HG03460 (cell line): ENCODE results near the gene NLGN3.
A peak's percentile ranks its signal among the peaks of the same experiment; 100 is the strongest.

Experiments used
- ATAC-seq: cut with Tn5 transposase; IDR thresholded peaks from one replicate; pipeline ENCODE4 v1.9.1; 2021; ENCODE audit not compliant: unreplicated experiment

Gene NLGN3

GRCh38 chrX:71118032-71118984, 26.3 kb upstream of the NLGN3 start, which contains the start of gene MED12:
TSS of gene MED12 (plus strand) at chrX:71118596. CDS start at chrX:71118755, 159 bp downstream.
- peak; percentile 91 for ATAC-seq

DNA sequence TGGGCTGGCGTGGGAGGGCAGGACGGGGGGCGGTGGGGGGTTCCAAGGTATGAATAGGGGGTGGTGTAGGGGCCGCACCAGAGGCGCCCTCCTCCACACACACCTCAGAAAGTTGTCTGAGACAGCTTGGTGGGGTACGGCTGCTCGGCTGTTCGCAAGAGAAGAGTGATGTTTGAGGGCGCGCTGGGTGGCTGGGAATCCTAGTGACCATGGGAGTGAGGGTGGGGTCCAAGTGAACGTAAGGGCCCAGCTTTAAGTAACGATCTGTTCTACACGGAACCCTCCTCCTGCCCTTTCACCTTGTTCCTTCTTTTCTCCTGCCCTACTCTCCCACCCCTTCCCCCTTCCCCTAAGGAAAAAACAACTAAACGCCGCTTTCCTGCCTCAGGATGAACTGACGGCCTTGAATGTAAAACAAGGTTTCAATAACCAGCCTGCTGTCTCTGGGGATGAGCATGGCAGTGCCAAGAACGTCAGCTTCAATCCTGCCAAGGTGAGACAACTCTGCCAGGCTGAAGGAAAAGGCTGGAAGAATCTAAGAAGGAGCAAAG, 25.6 kb upstream of the NLGN3 start:
- peak; percentile 15 for ATAC-seq

- ATAC-seq = no peak
Measured at GRCh38 chrX:71128166-71128833, 16.3 kb upstream of the NLGN3 start.

GRCh38 chrX:71128915-71129765, 15.5 kb upstream of the NLGN3 start:
- no peak for ATAC-seq

DNA sequence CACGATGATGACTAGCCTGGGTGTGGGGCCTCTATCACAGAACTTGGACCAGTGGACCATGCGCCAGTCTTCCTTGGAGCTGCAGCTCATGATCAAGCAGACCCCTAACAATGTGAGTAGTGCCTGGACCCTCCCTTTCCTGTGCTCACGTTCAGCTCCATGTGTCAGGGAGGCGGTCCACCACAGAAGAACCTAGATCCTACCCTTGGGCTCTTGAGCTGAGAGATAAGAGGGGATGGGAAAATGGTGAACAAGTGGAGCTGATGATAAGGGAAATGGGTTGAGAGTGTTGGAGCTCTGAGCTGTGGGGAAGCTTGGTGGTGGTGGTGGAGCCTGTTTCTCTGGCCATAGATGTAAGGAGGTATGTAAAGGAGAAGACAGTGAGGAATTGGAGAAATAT, 13.1 kb upstream of the NLGN3 start:
- no peak for ATAC-seq

DNA sequence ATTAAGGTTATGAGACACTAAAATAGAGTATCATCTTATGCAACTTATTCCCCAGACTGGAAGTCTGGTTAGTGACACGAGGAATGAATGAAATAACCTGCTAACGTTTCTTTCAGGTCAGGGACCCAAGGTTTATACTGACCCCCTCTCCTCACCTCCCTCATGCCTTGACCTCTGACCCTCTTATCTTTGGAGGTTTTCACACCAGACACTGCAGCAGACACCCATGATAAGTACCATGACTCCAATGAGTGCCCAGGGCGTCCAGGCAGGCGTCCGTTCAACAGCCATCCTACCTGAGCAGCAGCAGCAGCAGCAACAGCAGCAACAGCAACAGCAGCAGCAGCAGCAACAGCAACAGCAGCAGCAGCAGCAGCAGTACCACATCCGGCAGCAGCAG, 4.2 kb upstream of the NLGN3 start:
- ATAC-seq = no peak

DNA sequence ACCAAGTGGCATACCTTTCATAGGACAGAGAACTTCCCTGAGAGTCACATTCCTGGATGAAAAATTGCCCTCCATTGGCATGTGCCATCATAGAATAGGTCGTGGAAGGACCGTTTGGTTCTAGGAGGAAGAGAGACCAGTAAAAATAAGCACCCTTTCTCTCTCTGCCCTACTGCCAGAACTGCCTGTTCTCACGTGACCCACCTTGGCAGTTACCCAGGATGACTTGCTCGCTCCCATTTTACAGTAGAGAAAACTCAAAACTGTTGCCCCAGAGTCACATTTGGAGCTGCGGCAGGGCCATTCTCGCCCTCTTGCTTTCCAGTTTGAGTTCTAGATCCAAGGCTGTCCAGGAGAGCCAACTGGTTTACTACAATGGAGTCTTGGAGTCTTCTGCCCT, 1.1 kb upstream of the NLGN3 start:
- no peak for ATAC-seq

- no peak for ATAC-seq
Measured at GRCh38 chrX:71147496-71148277, 3.0 kb downstream of the NLGN3 start.

DNA sequence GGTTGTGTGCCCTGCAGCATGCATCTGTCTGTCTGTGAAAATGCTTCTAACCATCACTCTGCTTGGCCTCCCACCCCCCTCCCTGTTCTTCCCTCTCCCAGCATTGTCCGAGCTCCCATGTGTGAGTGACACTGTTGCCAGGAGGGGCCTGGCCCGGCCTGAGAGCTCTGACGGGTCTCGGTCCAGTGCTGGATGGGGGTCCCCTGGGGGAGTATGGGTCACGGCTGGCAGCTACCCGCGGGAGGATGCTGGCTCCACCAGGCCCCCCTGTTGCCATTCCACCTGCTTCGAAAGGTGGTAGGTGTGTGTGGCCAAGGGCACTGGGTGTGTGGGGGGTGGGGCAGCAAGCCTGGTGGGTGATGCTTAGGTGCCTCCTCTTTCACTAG, 3.6 kb downstream of the NLGN3 start:
- ATAC-seq = no peak

GRCh38 chrX:71151366-71151765, 6.7 kb downstream of the NLGN3 start:
- no peak for ATAC-seq

- no peak for ATAC-seq
Measured at GRCh38 chrX:71154196-71154595, 9.6 kb downstream of the NLGN3 start.

GRCh38 chrX:71154641-71155040, 10.0 kb downstream of the NLGN3 start:
- no peak for ATAC-seq

- no peak for ATAC-seq
Measured at GRCh38 chrX:71158603-71159002, 14.0 kb downstream of the NLGN3 start.

DNA sequence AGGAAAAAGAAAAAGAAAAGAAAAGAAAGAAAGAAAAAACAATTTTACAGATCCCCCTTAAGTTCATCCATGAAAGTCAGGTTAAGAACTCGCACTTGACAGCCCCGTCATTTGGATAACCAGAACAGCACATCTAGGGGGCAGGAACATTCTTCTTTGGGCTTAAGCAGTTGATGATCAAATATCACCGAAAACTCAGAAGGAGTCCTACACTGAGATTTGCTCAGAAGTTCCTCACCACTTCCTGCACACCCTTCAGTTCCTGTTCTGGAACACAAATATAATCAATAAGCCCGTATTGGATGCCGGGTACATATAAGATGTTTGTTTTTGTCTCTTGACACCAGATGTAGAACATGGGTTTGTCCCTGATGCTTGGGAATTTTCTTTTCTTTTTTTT, 14.7 kb downstream of the NLGN3 start:
- ATAC-seq = no peak

DNA sequence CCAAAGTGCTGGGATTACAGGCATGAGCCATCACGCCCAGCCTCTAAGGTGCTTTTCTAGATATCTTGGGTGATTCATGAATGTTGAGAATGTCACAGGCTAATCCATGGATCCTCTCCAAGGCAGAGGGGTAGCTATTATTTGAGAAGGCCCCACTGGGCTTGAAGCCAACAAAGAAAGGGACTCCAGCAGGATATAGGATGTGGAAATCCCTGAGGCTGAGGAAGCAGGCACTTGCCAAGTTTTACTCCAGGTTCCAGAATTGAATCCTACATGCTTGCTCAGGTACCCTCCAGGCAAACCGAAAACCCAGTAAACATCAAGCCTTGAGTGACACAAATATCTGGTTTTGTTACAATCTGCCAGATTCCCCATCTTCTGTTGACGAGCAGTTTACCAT, 15.8 kb downstream of the NLGN3 start:
- ATAC-seq = no peak

GRCh38 chrX:71162981-71163380, 18.3 kb downstream of the NLGN3 start:
- ATAC-seq = no peak

DNA sequence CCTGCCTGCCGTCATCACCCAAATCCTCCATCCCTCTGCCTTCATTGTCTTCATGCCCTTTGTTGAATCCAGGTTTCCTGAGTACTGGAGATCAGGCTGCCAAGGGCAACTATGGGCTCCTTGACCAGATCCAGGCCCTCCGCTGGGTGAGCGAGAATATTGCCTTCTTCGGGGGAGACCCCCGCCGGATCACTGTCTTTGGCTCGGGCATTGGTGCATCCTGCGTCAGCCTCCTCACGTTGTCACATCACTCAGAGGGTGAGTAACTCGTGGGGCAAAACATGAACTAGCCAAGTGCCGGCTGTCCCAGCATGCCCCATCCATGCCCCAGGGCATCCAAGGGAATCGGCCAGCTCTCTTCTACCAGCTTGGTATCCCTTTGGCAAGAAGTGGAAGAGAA, 19.4 kb downstream of the NLGN3 start:
- no peak for ATAC-seq

DNA sequence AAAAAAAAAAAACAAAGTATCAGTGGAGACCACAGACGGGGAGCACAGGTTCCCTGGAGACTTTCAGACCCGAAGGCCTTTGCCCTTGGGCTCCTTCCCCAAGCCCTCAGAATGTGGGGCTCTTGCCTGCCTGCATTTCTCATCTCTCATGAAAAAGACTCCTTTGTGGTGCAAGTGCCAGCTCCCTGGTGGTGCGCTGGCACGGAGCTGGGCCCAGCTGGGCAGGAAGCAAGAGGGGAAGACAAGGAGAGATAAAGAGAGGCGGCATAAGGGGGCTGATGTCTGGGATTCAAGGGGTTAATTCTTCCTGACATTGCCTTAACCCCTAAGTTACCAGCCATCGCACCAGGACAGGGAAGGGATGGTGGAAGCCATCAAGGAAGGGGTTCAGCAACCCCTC, 21.8 kb downstream of the NLGN3 start:
- no peak for ATAC-seq

GRCh38 chrX:71167031-71167781, 22.6 kb downstream of the NLGN3 start:
- no peak for ATAC-seq

DNA sequence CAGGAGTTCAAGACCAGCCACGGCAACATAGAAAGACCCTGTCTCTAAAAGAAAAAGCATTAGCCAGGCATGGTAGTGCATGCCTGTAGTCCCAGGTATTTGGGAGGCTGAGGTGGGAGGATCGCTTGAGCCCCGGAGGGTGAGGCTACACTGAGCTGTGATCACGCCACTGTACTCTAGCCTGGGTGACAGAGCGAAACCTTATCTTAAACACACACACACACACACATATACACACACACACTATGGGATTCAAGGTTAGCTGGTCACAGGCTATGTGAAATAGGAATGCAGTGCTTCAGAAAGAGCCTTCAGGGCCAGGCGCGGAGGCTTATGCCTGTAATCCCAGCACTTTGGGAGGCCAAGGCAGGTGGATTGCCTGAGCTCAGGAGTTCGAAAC, 23.5 kb downstream of the NLGN3 start:
- no peak for ATAC-seq
